UCSD-AML1 (cell line): ENCODE results near the gene PSPC1.
"Not testable (repeated sequence)": the region's sequence is repeated elsewhere in the genome, so short reads cannot be mapped to it uniquely, and the experiment has no call there.

Source experiments
- DNase-seq: peaks from one replicate; lab custom pipeline; 2025; ENCODE audit not compliant: unreplicated experiment; lab: John Stamatoyannopoulos, UW

Gene PSPC1, protein sequence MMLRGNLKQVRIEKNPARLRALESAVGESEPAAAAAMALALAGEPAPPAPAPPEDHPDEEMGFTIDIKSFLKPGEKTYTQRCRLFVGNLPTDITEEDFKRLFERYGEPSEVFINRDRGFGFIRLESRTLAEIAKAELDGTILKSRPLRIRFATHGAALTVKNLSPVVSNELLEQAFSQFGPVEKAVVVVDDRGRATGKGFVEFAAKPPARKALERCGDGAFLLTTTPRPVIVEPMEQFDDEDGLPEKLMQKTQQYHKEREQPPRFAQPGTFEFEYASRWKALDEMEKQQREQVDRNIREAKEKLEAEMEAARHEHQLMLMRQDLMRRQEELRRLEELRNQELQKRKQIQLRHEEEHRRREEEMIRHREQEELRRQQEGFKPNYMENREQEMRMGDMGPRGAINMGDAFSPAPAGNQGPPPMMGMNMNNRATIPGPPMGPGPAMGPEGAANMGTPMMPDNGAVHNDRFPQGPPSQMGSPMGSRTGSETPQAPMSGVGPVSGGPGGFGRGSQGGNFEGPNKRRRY

DNA sequence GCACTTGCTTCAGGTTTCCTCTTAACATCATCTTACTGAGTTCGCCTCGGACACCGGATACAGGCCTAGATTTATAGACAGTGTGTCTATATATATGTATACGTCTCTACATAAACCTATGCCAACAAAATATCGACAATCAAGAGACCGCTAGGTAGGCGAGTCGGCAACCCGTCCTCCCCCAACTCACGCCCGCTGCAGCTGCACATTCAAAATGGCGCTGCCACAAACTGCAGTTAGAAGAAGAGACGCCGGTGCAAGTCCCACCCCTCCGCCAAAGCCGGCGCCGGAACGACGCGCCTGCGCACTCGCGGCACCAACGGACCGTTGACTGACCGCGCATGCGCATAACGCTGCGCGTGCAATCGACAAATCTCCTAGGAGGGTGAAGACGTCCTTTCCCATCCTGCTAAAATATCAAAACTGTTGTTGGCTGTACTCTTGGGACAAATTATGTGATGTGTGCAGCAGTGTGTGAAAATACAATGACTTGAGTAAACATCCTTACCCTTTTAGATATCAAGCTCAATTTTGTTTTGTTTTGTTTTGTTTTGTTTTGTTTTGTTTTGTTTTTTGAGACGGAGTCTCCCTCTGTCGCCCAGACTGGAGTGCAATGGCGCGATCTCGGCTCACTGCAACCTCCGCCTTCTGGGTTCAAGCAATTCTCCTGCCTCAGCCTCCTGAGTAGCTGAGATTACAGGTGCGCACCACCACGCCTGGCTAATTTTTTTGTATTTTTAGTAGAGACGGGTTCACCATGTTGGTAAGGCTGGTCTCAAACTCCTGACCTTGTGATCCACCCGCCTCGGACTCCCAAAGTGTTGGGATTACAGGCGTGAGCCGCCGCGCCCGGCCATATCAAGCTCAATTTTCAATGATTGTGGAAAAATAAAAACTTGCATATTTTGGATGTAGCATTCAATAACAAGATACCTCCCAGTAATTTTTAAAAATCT is at the start of gene PSPC1:
TSS of gene PSPC1 (minus strand) at position 219 of the 956 bp plus-strand sequence. CDS start at position 31, 188 bp downstream.
- peak; percentile 96 for DNase-seq

- no peak for DNase-seq
Observed at GRCh38 chr13:19822673-19823072, 39.9 kb upstream of the PSPC1 start.

GRCh38 chr13:19818223-19818842 is 35.6 kb upstream of the PSPC1 start:
- peak; percentile 21 for DNase-seq

DNA sequence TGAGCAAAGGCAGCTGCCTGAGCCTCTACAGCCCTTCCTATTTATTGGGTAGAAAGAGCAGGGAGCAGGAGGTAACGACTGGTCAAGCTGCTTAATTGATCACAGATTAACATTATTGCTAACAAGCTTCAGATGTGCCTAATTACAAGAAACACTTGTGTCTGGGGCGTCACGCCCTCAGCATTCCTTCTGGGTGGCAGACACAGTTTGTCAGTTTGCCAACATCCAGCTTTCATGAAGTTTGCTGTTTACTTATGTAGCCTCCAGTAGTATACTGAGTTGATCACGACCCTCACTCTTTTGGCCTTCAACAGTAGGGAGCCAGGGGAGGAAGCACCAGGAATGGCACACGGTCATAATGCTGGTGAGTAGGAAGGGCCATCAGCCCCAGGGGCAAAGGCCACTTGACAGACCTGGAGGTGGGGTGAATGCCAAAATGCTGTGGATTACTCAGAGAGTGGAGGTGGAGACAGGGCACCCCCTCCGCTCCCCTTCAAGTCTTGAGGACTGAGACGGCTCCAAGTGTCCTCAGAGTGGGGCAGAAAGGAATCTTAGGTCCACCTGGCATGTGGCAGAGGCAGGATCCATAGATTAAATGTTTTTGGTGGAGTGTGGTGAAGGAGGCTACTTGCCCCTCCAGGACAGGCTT is 34.9 kb upstream of the PSPC1 start:
- no peak for DNase-seq

- DNase-seq: no peak
Observed at GRCh38 chr13:19817106-19817505, 34.4 kb upstream of the PSPC1 start.

- DNase-seq: not testable (repeated sequence)
Observed at GRCh38 chr13:19815842-19816241, 33.1 kb upstream of the PSPC1 start.

- DNase-seq: no peak
Observed at GRCh38 chr13:19810996-19811881, 28.5 kb upstream of the PSPC1 start.

- DNase-seq: no peak
Observed at GRCh38 chr13:19810151-19810550, 27.4 kb upstream of the PSPC1 start.

DNA sequence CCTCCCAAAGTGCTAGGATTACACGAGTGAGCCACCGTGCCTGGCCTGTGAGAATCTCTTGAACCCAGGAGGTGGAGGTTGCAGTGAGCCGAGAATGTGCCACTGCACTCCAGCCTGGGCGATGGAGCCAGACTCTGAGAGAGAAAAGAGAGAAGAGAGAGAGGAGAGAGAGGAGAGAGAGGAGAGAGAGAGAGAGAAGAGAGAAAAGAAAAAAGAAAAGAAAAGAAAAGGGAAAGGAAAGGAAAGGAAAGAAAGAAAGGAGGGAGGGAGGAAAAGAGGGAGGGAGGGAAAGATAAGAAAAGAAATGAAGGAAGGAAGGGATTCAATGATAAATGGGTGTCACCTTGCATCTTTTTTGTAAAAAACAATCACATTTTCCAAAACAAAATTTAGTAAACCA is 23.0 kb upstream of the PSPC1 start:
- DNase-seq: no peak

GRCh38 chr13:19795956-19796355 is 13.2 kb upstream of the PSPC1 start:
- no peak for DNase-seq

DNA sequence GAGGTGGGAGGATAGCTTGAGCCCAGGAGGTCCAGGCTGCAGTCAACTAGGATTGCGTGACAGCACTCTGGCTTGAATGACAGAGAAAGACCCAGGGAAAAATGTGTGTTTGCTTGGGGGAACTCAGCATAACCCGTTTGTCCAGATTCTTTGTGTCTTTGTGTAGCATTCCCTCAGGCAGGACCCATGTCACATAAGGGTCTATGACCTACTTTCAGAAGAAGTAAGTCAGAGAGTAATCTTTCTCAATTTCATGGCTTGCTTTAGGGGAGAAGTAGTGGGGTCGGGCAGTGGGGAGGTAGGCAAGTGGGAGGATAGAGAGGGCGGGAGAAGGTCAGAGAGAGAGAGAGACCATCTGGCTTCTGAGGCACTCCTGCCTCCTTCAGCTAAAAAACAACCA is 11.9 kb upstream of the PSPC1 start:
- DNase-seq: no peak

DNA sequence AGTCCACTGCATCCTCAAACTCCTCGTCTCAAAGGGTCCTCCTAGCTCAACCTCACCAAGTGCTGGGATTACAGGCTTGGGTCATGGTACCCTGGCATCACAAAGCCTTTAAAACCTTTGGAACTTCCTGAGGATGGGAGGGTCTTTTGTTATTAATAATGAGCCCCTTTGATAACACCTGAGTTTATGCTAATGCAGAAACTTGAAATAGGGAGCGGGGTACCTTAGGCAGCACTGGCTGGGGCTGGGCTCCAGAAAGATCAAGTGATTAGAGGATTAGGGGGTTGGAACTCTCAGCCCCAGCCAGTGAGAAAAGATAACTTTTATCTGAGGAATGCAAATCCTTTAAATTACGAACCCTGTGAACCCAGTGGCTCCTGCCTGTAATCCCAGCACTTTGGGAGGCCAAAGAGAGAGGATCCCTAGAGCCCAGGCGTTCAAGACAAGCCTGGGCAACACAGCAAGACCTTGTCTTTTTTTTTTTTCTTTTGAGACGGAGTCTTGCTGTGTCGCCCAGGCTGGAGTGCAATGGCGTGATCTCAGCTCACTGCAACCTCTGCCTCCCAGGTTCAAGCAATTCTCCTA is 9.3 kb upstream of the PSPC1 start:
- DNase-seq: no peak

DNA sequence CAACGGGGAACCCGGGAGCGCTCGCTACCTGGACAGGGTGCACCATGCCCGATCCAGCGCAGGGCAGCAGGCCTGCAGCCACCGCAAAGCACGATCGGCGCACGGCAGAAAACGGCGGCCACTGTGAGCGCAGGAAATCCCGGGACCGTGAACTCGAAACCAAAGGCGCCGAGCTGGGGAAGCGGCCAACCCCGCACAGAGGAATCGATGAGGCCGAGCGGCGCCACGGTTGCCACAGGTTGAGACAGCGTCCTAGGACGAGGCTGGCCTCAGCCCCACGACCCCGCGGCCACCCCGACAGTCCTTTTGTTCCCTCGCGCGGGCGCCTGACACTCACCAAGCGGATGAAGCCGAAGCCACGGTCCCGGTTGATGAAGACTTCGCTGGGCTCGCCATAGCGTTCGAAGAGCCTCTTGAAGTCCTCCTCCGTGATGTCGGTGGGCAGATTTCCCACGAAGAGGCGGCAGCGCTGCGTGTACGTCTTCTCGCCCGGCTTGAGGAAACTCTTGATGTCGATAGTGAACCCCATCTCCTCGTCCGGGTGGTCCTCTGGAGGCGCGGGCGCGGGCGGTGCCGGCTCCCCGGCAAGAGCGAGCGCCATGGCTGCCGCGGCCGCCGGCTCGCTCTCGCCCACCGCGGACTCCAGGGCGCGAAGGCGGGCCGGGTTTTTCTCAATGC is 557 bp downstream of the PSPC1 start:
- peak; percentile 66 for DNase-seq

DNA sequence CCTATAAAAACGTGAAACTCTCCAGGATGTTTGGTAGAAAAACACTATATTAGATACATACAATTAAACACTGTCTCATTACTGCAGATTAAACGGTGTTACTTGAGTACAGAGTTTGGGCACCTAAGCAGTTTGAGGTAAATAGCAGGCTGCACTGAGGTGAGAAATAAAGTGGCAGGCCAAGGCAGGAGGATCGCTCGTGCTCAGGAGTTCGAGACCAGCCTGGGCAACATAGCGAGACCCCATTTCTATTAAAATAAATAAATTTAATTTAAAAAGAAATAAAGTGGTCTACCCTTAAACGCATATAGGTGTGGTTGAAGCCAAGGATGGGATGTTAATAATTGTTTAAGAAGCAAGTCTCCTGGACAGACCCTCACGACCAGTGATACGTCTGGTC is 1.2 kb downstream of the PSPC1 start:
- no peak for DNase-seq

DNA sequence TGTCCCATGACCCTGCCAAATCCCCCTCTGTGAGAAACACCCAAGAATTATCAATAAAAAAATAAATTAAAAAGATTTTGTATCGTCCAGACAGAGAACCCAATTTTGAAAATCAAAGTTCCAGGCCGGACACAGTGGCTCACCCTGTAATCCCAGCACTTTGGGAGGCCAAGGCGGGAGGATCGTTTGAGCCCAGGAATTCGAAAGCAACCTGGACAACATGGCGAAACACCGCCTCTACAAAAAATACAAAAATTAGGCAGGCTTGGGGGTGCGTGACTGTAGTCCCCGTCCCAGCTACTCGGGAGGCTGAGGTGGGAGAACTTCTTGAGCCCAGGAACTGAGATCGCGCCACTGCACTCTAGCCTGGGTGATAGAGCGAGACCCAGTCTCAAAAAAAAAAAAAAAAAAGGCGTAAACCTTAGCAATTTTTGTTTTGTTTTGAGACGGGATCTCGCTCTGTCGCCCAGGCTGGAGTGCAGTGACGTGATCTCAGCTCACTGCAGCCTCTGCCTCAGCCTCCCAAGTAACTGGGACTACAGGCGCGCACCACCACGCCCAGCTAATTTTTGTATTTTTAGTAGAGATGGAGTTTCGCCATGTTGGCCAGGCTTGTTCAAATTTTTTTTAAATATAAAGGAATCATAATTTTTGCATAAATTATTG is 1.9 kb downstream of the PSPC1 start:
- not testable (repeated sequence) for DNase-seq

DNA sequence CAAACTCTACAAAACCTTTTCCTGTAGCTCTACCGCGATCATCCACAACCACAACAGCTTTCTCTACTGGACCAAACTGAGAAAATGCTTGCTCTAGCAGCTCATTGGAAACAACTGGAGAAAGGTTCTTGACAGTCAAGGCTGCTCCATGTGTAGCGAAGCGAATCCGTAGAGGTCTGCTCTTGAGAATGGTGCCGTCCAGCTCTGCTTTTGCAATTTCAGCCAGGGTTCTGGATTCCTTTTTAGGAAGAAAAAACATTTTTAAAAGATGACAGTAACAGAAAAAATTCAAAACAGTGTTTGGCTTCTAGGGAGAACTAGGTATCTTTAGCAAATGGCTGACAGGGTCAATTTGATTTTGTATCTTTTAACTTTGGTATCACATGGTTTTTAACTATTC is 10.4 kb downstream of the PSPC1 start:
- no peak for DNase-seq

DNA sequence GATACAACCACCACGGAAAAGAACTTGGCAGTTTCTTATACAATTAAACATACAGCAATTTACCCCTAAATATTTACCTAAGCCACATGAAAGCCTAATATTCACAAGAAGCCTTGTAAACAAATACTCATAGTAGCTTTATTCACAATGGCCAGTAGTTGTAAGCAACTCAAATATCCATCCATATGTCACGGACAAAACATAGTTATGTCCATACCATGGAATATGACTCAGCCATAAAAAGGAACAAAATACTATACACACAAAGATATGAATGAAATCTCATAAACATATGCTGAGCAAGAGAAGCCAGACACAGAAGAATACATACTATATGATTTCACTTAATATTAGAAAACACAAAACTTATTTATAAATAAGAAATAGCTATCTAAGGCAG is 12.9 kb downstream of the PSPC1 start:
- DNase-seq: no peak

DNA sequence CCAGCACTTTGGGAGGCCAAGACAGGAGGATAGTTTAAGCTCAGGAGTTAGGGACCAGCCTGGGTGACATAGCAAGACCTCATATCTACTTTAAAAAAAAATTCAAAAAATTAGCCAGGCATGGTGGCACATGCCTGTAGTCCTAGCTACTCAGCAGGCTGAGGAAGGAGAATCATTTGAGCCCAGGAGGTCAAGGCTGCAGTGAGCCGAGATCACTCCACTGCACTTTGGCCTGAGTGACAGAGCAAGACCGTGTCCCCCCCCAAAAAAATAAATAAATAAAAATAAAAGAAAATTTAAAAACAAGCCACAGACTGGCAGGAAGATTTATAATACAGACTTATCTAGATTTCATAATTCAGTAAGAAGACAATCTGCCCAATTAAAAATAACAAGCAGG is 14.8 kb downstream of the PSPC1 start:
- no peak for DNase-seq
